Measurements from ENCODE around the gene BMERB1. TPM values are rescaled to one million over a fixed set of nuclear protein-coding genes. Genes with fewer than 3 reads are reported as not detected.

BMERB1 gene
- total RNA-seq, 2 donors from 2014 or later: 6.2 to 9.1 TPM

- Histone ChIP-seq H3K27me3 (no peaks in the 10 kb centered on the region), H3K36me3 (no peaks in the 10 kb centered on the region), H3K9me3 (no peaks in the 10 kb centered on the region), H3K4me1 (no peaks in the 10 kb centered on the region), H3K27ac (no peak overlapping the region), H3K4me3 (no peak overlapping the region), H3K9ac (ENCODE audit: low read depth in 2 of 2, low read length in 2 of 2) (no peak overlapping the region)
- no peak for DNase-seq
- intact Hi-C loops (cut with DNase I): no loop called here
- TF ChIP-seq CTCF (IDR thresholded peaks at IDR 0.05): no peak
These were observed 74.7 kb downstream of the BMERB1 start for GRCh38 chr16:15509051-15509592.

- Histone ChIP-seq H3K4me1 (no peaks in the 10 kb centered on the region), H3K36me3 (no peaks in the 10 kb centered on the region), H3K27ac (no peak overlapping the region), H3K27me3 (no peaks in the 10 kb centered on the region), H3K9me3 (no peaks in the 10 kb centered on the region), H3K4me3 (no peak overlapping the region), H3K9ac (ENCODE audit: low read depth in 2 of 2, low read length in 2 of 2) (no peak overlapping the region)
- TF ChIP-seq CTCF (IDR thresholded peaks at IDR 0.05): no peak
- DNase-seq: no peak
- intact Hi-C loops (cut with DNase I): no loop called here
These were observed 75.5 kb downstream of the BMERB1 start for GRCh38 chr16:15509593-15510535.

- Histone ChIP-seq H3K4me3 (no peak overlapping the region), H3K4me1 (no peaks in the 10 kb centered on the region), H3K27ac (no peak overlapping the region), H3K9me3 (no peaks in the 10 kb centered on the region), H3K27me3 (no peaks in the 10 kb centered on the region), H3K36me3 (no peaks in the 10 kb centered on the region), H3K9ac (ENCODE audit: low read depth in 2 of 2, low read length in 2 of 2) (no peak overlapping the region)
- TF ChIP-seq CTCF (IDR thresholded peaks at IDR 0.05): no peak
- intact Hi-C loops (cut with DNase I): no loop called here
- no peak for DNase-seq
These were observed 76.6 kb downstream of the BMERB1 start for GRCh38 chr16:15510992-15511391.

GRCh38 chr16:15511759-15512487 lies 77.5 kb downstream of the BMERB1 start:
- no peak overlapping the region for H3K4me3 ChIP-seq
- H3K27ac ChIP-seq: no peak overlapping the region
- intact Hi-C loops (cut with DNase I): no loop called here
- no peaks in the 10 kb centered on the region for H3K4me1 ChIP-seq
- H3K36me3 ChIP-seq: no peaks in the 10 kb centered on the region
- no peak for DNase-seq
- H3K9me3 ChIP-seq: no peaks in the 10 kb centered on the region
- TF ChIP-seq CTCF (IDR thresholded peaks at IDR 0.05): no peak
- no peak overlapping the region for H3K9ac ChIP-seq (ENCODE audit: low read depth in 2 of 2, low read length in 2 of 2)
- no peaks in the 10 kb centered on the region for H3K27me3 ChIP-seq

- TF ChIP-seq CTCF (IDR thresholded peaks at IDR 0.05): no peak
- DNase-seq: no peak
- H3K9ac ChIP-seq (ENCODE audit: low read depth in 2 of 2, low read length in 2 of 2): no peak overlapping the region
- no peaks in the 10 kb centered on the region for H3K4me1 ChIP-seq
- H3K9me3 ChIP-seq: no peaks in the 10 kb centered on the region
- no peak overlapping the region for H3K4me3 ChIP-seq
- no peaks in the 10 kb centered on the region for H3K36me3 ChIP-seq
- H3K27ac ChIP-seq: no peak overlapping the region
- intact Hi-C loops (cut with DNase I): no loop called here
- H3K27me3 ChIP-seq: no peaks in the 10 kb centered on the region
These were observed 78.8 kb downstream of the BMERB1 start for GRCh38 chr16:15513156-15513555.

All from colonic mucosa (tissue), 4 donors.